Stimulated activated naive CD8-positive, alpha-beta T cell treated with anti-CD3 and anti-CD28 coated beads, Interleukin-15, Interleukin-2, amounts not matched to agents 100 U/mL and 50 U/mL, for 24 hours (primary cell): Measurements from ENCODE around the gene SELENOM.
"Not testable (repeated sequence)": the region's sequence is repeated elsewhere in the genome, so short reads cannot be mapped to it uniquely, and the experiment has no call there.

Experiments used
- ATAC-seq: fragments of 150-1000 bp; cut with Tn5 transposase; one replicate; pipeline ENCODE4 v1.10.0; 2021
- DNase-seq: peaks from one replicate; pipeline ENCODE4 v3.0.0; 2021

SELENOM gene

GRCh38 chr22:31075961-31076360 lies 31.4 kb downstream of the SELENOM start:
- ATAC-seq, result no peak
- DNase-seq, result no peak

- not testable (repeated sequence) for DNase-seq, ATAC-seq
Measured at GRCh38 chr22:31073545-31074145, 33.7 kb downstream of the SELENOM start.

- not testable (repeated sequence) for DNase-seq
Measured at GRCh38 chr22:31073125-31073524, 34.2 kb downstream of the SELENOM start.

DNA sequence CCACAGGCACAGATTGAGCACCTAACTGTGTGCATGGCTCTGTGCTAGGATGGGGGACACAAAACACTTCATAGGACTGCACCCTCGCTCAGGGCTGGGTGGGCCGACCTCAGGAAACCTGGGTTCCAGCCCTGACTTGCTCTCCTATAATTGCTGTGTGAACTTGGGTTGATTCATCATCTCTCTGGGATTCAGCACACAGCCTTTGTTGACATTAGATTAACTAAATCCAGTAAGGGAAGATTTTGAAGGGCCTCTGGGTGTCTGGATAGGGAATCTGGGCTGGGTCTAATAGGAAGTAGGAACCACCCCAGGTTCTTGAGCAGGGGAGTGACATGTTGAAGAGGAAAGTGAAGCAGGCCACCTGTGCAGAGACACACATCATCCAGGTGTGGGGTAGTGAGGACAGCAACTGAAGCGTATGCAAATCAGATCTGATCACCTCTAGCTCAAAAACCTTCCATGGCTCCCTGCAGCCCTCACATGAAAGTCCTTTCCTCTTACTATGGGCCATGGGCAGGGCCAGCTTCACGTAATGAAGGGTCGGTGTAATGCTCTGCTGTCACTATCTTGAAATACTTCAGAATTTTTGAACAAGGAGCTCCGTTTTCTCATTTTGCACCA lies 37.6 kb downstream of the SELENOM start:
- not testable (repeated sequence) for ATAC-seq, DNase-seq

More at GRCh38 chr22:31073125-31073524, 34.2 kb downstream of the SELENOM start:
- not testable (repeated sequence) for ATAC-seq

GRCh38 chr22:31068970-31069369 lies 38.4 kb downstream of the SELENOM start:
- DNase-seq (no peak), ATAC-seq (no peak)

DNA sequence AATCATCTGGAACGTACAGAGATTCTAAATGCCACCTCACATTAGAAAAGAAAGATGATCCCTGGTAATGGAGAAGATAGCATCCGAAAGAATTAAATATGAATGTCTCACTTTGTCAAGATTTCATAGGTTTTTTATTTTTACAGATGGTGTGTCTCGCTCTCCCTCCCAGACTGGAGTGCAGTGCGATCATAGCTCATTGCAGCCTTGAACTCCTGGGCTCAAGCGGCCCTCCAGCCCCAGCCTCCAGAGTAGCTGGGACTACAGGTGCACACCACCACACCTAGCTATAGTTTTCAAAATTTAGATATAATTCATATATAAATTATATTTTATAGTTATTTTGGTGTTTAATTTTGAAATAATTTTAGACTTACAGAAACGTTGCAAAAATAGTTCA lies 43.0 kb downstream of the SELENOM start:
- DNase-seq, result no peak
- ATAC-seq, result no peak

- ATAC-seq (no peak), DNase-seq (no peak)
Measured at GRCh38 chr22:31062566-31063230, 44.7 kb downstream of the SELENOM start.

GRCh38 chr22:31059663-31060062 lies 47.7 kb downstream of the SELENOM start:
- not testable (repeated sequence) for ATAC-seq, DNase-seq

DNA sequence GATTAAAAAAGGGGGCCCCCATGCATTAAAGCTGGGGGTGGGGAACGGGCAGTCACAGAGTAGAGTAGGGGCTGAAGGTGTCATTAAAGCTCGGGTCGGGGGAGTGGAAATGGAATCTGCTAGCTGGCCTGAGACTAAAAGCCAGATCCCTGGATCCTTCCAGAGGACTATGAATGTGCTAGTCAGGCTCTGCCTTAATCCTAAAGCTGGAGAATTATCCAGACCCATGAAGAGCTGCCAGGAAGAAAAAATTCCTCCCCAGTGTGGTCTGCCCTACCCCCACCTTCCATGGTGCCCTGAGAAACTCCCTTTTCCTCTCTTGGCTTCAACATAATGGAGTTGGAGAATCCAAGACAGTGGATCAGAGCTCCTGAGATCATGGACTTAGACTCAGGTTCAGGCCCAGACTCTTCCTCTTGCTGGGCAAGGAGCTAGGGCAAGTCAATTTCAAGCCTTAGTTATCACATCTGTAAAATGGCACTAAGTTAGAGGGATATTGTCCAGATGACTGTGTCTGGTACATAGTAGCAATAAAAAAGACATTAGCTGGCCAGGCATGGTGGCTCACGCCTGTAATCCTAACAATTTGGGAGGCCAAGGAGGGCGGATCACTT lies 50.3 kb downstream of the SELENOM start:
- no peak for ATAC-seq
- no peak for DNase-seq

DNA sequence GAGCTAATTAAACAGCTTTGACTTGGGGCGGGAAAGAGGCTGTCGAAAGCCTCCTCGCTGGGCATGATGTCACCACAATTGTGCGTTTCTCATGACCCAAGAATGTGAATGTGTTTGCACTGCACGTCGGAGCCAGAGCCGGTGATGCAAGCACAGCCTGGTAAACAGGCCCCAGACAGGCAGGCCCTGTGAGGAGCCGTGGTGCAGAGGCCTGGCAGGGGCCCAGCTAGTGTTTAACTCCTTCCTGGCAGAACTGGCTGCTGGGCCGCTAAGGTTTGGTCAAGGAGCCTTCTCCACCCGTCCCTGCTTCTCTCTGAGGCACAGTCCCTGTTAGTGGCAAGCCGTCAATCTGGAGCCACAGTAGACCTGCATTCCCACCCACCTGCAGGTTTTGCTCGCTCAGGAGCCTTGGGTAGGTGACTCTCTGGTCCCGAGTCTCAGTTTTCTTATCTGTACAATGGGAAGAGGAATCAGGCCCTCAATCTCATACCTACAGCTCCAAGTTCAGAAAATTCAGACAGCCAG lies 51.7 kb downstream of the SELENOM start:
- ATAC-seq (no peak), DNase-seq (no peak)

- ATAC-seq, result no peak
Measured at GRCh38 chr22:31055117-31055634, 52.2 kb downstream of the SELENOM start.

More at GRCh38 chr22:31055117-31055634, 52.2 kb downstream of the SELENOM start:
- no peak for DNase-seq
